ENCODE measurements around the gene SYT2.
"Not testable (repeated sequence)": the region's sequence is repeated elsewhere in the genome, so short reads cannot be mapped to it uniquely, and the experiment has no call there.

SYT2 gene

GRCh38 chr1:202624088-202624780, 86.0 kb downstream of the SYT2 start:
- no peak for DNase-seq (ENCODE audit: low read depth)

GRCh38 chr1:202623476-202623875, 86.8 kb downstream of the SYT2 start:
- not testable (repeated sequence) for DNase-seq (ENCODE audit: low read depth)

GRCh38 chr1:202623075-202623474, 87.2 kb downstream of the SYT2 start:
- DNase-seq (ENCODE audit: low read depth): no peak

- no peak for DNase-seq (ENCODE audit: low read depth)
These were observed 87.9 kb downstream of the SYT2 start for GRCh38 chr1:202622388-202622787.

- DNase-seq (ENCODE audit: low read depth): no peak
These were observed 88.8 kb downstream of the SYT2 start for GRCh38 chr1:202621446-202621845.

GRCh38 chr1:202620036-202620435, 90.2 kb downstream of the SYT2 start:
- DNase-seq (ENCODE audit: low read depth): not testable (repeated sequence)

GRCh38 chr1:202619505-202619904, 90.7 kb downstream of the SYT2 start:
- DNase-seq (ENCODE audit: low read depth): no peak

GRCh38 chr1:202619012-202619411, 91.2 kb downstream of the SYT2 start:
- DNase-seq (ENCODE audit: low read depth): not testable (repeated sequence)

GRCh38 chr1:202616355-202616915, 93.8 kb downstream of the SYT2 start:
- no peak for DNase-seq (ENCODE audit: low read depth)

- no peak for DNase-seq (ENCODE audit: low read depth)
These were observed 94.5 kb downstream of the SYT2 start for GRCh38 chr1:202615501-202616354.

- DNase-seq (ENCODE audit: low read depth): not testable (repeated sequence)
These were observed 95.1 kb downstream of the SYT2 start for GRCh38 chr1:202615208-202615500.

- not testable (repeated sequence) for DNase-seq (ENCODE audit: low read depth)
These were observed 95.7 kb downstream of the SYT2 start for GRCh38 chr1:202614363-202615207.

GRCh38 chr1:202613571-202613970, 96.7 kb downstream of the SYT2 start:
- DNase-seq (ENCODE audit: low read depth): no peak

- not testable (repeated sequence) for DNase-seq (ENCODE audit: low read depth)
These were observed 98.2 kb downstream of the SYT2 start for GRCh38 chr1:202612036-202612435.

- DNase-seq (ENCODE audit: low read depth): no peak
These were observed 104.7 kb downstream of the SYT2 start for GRCh38 chr1:202605515-202605914.

- DNase-seq (ENCODE audit: low read depth): no peak
These were observed 106.8 kb downstream of the SYT2 start for GRCh38 chr1:202603435-202603834.

- DNase-seq (ENCODE audit: low read depth): no peak
These were observed 109.7 kb downstream of the SYT2 start for GRCh38 chr1:202600432-202601041.

GRCh38 chr1:202599669-202600431, 110.4 kb downstream of the SYT2 start:
- DNase-seq (ENCODE audit: low read depth): no peak

GRCh38 chr1:202597090-202597761, 113.0 kb downstream of the SYT2 start:
- no peak for DNase-seq (ENCODE audit: low read depth)

GRCh38 chr1:202596638-202597037, 113.6 kb downstream of the SYT2 start:
- DNase-seq (ENCODE audit: low read depth): no peak
